Measurements from ENCODE around the gene RPL37A.

RPL37A gene

GRCh38 chr2:216485237-216485636 lies 13.4 kb upstream of the RPL37A start:
- Histone ChIP-seq H3K9me3 (ENCODE audit: insufficient read depth, low read length, severe bottlenecking) (no peaks in the 10 kb centered on the region), H3K79me2 (ENCODE audit: insufficient read depth, low read length) (no peaks in the 10 kb centered on the region), H3K9ac (ENCODE audit: low read depth, low read length) (no peak overlapping the region), H3K4me3 (ENCODE audit: low read depth in 1 of 2, low read length in 2 of 2) (no peak overlapping the region), H3K27ac (ENCODE audit: low read length) (no peak overlapping the region), H3K27me3 (ENCODE audit: insufficient read depth, low read length, poor library complexity) (no peaks in the 10 kb centered on the region), H3K4me2 (ENCODE audit: insufficient read depth, low read length) (no peak overlapping the region), H4K20me1 (ENCODE audit: insufficient read depth, low read length) (no peaks in the 10 kb centered on the region), H3K4me1 (ENCODE audit: insufficient read depth, low read length) (no peaks in the 10 kb centered on the region), H2AFZ (ENCODE audit: low read depth, low read length) (no peak overlapping the region), H3K36me3 (ENCODE audit: insufficient read depth, low read length) (peaks cover 18% of the 10 kb centered on the region; the same call in 1 of the 2 replicates)
- DNase-seq (no peak), ATAC-seq (ENCODE audit: insufficient read depth, low read depth) (0 out of 3 replicates have a peak, but pooled peaks have one; percentile 14)
- TF ChIP-seq CTCF (IDR thresholded peaks at IDR 0.05; ENCODE audit: borderline replicate concordance, extremely low read depth, low read length, poor library complexity, severe bottlenecking) (no peak), EZH2 (IDR thresholded peaks at IDR 0.05; ENCODE audit: borderline replicate concordance, low read depth, low read length, severe bottlenecking) (no peak)

GRCh38 chr2:216485745-216486144 lies 12.9 kb upstream of the RPL37A start:
- Histone ChIP-seq H2AFZ (ENCODE audit: low read depth, low read length) (no peak overlapping the region), H3K9ac (ENCODE audit: low read depth, low read length) (no peak overlapping the region), H3K9me3 (ENCODE audit: insufficient read depth, low read length, severe bottlenecking) (no peaks in the 10 kb centered on the region), H3K27me3 (ENCODE audit: insufficient read depth, low read length, poor library complexity) (no peaks in the 10 kb centered on the region), H3K4me3 (ENCODE audit: low read depth in 1 of 2, low read length in 2 of 2) (no peak overlapping the region), H4K20me1 (ENCODE audit: insufficient read depth, low read length) (no peaks in the 10 kb centered on the region), H3K27ac (ENCODE audit: low read length) (no peak overlapping the region), H3K79me2 (ENCODE audit: insufficient read depth, low read length) (no peaks in the 10 kb centered on the region), H3K4me2 (ENCODE audit: insufficient read depth, low read length) (no peak overlapping the region), H3K4me1 (ENCODE audit: insufficient read depth, low read length) (no peaks in the 10 kb centered on the region), H3K36me3 (ENCODE audit: insufficient read depth, low read length) (peaks cover 14% of the 10 kb centered on the region; the same call in 1 of the 2 replicates)
- DNase-seq, result no peak
- 0 out of 3 replicates have a peak, but pooled peaks have one; percentile 12 for ATAC-seq (ENCODE audit: insufficient read depth, low read depth)
- TF ChIP-seq CTCF (IDR thresholded peaks at IDR 0.05; ENCODE audit: borderline replicate concordance, extremely low read depth, low read length, poor library complexity, severe bottlenecking) (no peak), EZH2 (IDR thresholded peaks at IDR 0.05; ENCODE audit: borderline replicate concordance, low read depth, low read length, severe bottlenecking) (no peak)

- Histone ChIP-seq H3K4me3 (ENCODE audit: low read depth in 1 of 2, low read length in 2 of 2) (no peak overlapping the region), H3K36me3 (ENCODE audit: insufficient read depth, low read length) (peaks cover 14% of the 10 kb centered on the region; the same call in 1 of the 2 replicates), H3K27ac (ENCODE audit: low read length) (no peak overlapping the region), H4K20me1 (ENCODE audit: insufficient read depth, low read length) (no peaks in the 10 kb centered on the region), H3K9me3 (ENCODE audit: insufficient read depth, low read length, severe bottlenecking) (no peaks in the 10 kb centered on the region), H3K4me1 (ENCODE audit: insufficient read depth, low read length) (no peaks in the 10 kb centered on the region), H3K79me2 (ENCODE audit: insufficient read depth, low read length) (no peaks in the 10 kb centered on the region), H3K4me2 (ENCODE audit: insufficient read depth, low read length) (no peak overlapping the region), H3K9ac (ENCODE audit: low read depth, low read length) (no peak overlapping the region), H2AFZ (ENCODE audit: low read depth, low read length) (no peak overlapping the region), H3K27me3 (ENCODE audit: insufficient read depth, low read length, poor library complexity) (no peaks in the 10 kb centered on the region)
- DNase-seq (no peak), ATAC-seq (ENCODE audit: insufficient read depth, low read depth) (no peak)
- TF ChIP-seq CTCF (IDR thresholded peaks at IDR 0.05; ENCODE audit: borderline replicate concordance, extremely low read depth, low read length, poor library complexity, severe bottlenecking) (no peak), EZH2 (IDR thresholded peaks at IDR 0.05; ENCODE audit: borderline replicate concordance, low read depth, low read length, severe bottlenecking) (no peak)
Observed at GRCh38 chr2:216486271-216486670, 12.4 kb upstream of the RPL37A start.

GRCh38 chr2:216486708-216487107 lies 11.9 kb upstream of the RPL37A start:
- no peak overlapping the region for H3K27ac ChIP-seq (ENCODE audit: low read length)
- H3K27me3 ChIP-seq (ENCODE audit: insufficient read depth, low read length, poor library complexity), result no peaks in the 10 kb centered on the region
- H3K9me3 ChIP-seq (ENCODE audit: insufficient read depth, low read length, severe bottlenecking), result no peaks in the 10 kb centered on the region
- H3K9ac ChIP-seq (ENCODE audit: low read depth, low read length), result no peak overlapping the region
- H3K4me1 ChIP-seq (ENCODE audit: insufficient read depth, low read length), result no peaks in the 10 kb centered on the region
- no peak for TF ChIP-seq EZH2 (IDR thresholded peaks at IDR 0.05; ENCODE audit: borderline replicate concordance, low read depth, low read length, severe bottlenecking)
- no peak for TF ChIP-seq CTCF (IDR thresholded peaks at IDR 0.05; ENCODE audit: borderline replicate concordance, extremely low read depth, low read length, poor library complexity, severe bottlenecking)
- no peak overlapping the region for H3K4me2 ChIP-seq (ENCODE audit: insufficient read depth, low read length)
- ATAC-seq (ENCODE audit: insufficient read depth, low read depth) (no peak), DNase-seq (no peak)
- H3K4me3 ChIP-seq (ENCODE audit: low read depth in 1 of 2, low read length in 2 of 2), result no peak overlapping the region
- H3K36me3 ChIP-seq (ENCODE audit: insufficient read depth, low read length), result peaks cover 12% of the 10 kb centered on the region; the same call in 1 of the 2 replicates
- no peaks in the 10 kb centered on the region for H4K20me1 ChIP-seq (ENCODE audit: insufficient read depth, low read length)
- H2AFZ ChIP-seq (ENCODE audit: low read depth, low read length), result no peak overlapping the region
- no peaks in the 10 kb centered on the region for H3K79me2 ChIP-seq (ENCODE audit: insufficient read depth, low read length)
